ENCODE results near the gene ZFX. TPM values are rescaled to one million over a fixed set of nuclear protein-coding genes. Genes with fewer than 3 reads are reported as not detected.
"Not testable (repeated sequence)": the region's sequence is repeated elsewhere in the genome, so short reads cannot be mapped to it uniquely, and the experiment has no call there.

Gene ZFX
- total RNA-seq, 1 donor from 2014 or later = 32.8 TPM

DNA sequence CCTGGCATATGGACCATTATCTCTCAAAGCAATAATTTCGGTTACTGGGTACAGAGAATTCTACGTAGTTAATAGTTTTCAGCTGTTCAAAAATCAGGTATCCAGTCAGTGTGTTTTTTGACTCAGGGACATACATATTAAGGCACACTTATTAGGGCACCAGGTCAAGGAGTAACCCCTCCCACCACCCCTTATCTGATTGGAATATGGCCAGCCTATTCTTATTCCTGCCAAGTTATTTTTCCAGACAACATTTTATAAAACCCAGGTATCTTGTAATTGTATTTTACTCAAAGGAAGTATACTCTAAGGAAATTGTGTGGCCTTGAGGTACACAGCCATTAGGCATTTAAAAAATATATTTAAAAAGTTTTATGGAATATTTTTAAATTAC is 4.3 kb downstream of the ZFX start:
- no peak for TF ChIP-seq CTCF (IDR thresholded peaks at IDR 0.05; ENCODE audit: borderline replicate concordance)
- Histone ChIP-seq H3K4me3 (peak overlapping the region; percentile 80), H3K36me3 (no peaks in the 10 kb centered on the region), H3K9me3 (replicated peaks) (no peaks in the 10 kb centered on the region), H3K4me1 (peaks cover 75% of the 10 kb centered on the region), H3K27me3 (ENCODE audit: low read depth) (no peaks in the 10 kb centered on the region), H3K27ac (replicated peaks) (peak overlapping the region; percentile 28)
- DNase-seq = no peak
- intact Hi-C loops (cut with micrococcal nuclease) = no loop called here

GRCh38 chrX:24154490-24155034 is 5.0 kb downstream of the ZFX start:
- no peak for TF ChIP-seq CTCF (IDR thresholded peaks at IDR 0.05; ENCODE audit: borderline replicate concordance)

DNA sequence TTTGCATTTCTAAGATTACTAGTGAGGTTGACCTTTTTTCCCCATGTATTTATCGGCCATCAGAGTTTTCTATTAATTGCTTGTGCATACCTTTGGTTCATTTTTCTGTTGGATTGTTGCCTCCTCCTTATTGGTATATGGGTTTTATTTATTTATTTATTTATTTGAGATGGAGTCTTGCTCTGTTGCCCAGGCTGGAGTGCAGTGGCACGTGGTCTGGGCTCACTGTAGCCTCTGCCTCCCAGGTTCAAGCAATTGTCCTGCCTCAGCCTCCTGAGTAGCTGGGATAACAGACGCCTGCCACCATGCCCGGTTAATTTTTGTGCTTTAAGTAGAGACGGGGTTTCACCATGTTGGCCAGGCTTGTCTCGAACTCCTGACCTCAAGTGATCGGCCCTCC is 6.2 kb downstream of the ZFX start:
- intact Hi-C loops (cut with micrococcal nuclease); H3K27ac ChIP-seq (replicated peaks): not testable (repeated sequence)

More at GRCh38 chrX:24154490-24155034, 5.0 kb downstream of the ZFX start:
- no peaks in the 10 kb centered on the region for H3K36me3 ChIP-seq
- no peaks in the 10 kb centered on the region for H3K9me3 ChIP-seq (replicated peaks)
- no peaks in the 10 kb centered on the region for H3K27me3 ChIP-seq (ENCODE audit: low read depth)
- H3K27ac ChIP-seq (replicated peaks) = no peak overlapping the region
- no peak for DNase-seq
- intact Hi-C loops (cut with micrococcal nuclease) = no loop called here
- peak overlapping the region; percentile 21 for H3K4me3 ChIP-seq
- H3K4me1 ChIP-seq = peaks cover 78% of the 10 kb centered on the region

GRCh38 chrX:24156177-24156576 is 6.6 kb downstream of the ZFX start:
- no peaks in the 10 kb centered on the region for H3K36me3 ChIP-seq
- H3K4me1 ChIP-seq = peaks cover 82% of the 10 kb centered on the region
- intact Hi-C loops (cut with micrococcal nuclease) = no loop called here
- no peak overlapping the region for H3K4me3 ChIP-seq
- DNase-seq = no peak
- no peaks in the 10 kb centered on the region for H3K9me3 ChIP-seq (replicated peaks)
- H3K27ac ChIP-seq (replicated peaks) = no peak overlapping the region
- H3K27me3 ChIP-seq (ENCODE audit: low read depth) = no peaks in the 10 kb centered on the region
- no peak for TF ChIP-seq CTCF (IDR thresholded peaks at IDR 0.05; ENCODE audit: borderline replicate concordance)

More for the DNA sequence above, 6.2 kb downstream of the ZFX start:
- not testable (repeated sequence) for H3K36me3 ChIP-seq; H3K9me3 ChIP-seq (replicated peaks); DNase-seq; H3K27me3 ChIP-seq (ENCODE audit: low read depth); H3K4me3 ChIP-seq
- H3K4me1 ChIP-seq = peaks cover 82% of the 10 kb centered on the region

GRCh38 chrX:24158881-24159280 is 9.4 kb downstream of the ZFX start:
- no peaks in the 10 kb centered on the region for H3K36me3 ChIP-seq
- no peaks in the 10 kb centered on the region for H3K27me3 ChIP-seq (ENCODE audit: low read depth)
- intact Hi-C loops (cut with micrococcal nuclease) = no loop called here
- no peak overlapping the region for H3K4me3 ChIP-seq
- DNase-seq = no peak
- peaks cover 60% of the 10 kb centered on the region for H3K4me1 ChIP-seq
- H3K9me3 ChIP-seq (replicated peaks) = no peaks in the 10 kb centered on the region
- no peak for TF ChIP-seq CTCF (IDR thresholded peaks at IDR 0.05; ENCODE audit: borderline replicate concordance)
- no peak overlapping the region for H3K27ac ChIP-seq (replicated peaks)

GRCh38 chrX:24166078-24166477 is 16.5 kb downstream of the ZFX start:
- no peaks in the 10 kb centered on the region for H3K36me3 ChIP-seq
- no peaks in the 10 kb centered on the region for H3K27me3 ChIP-seq (ENCODE audit: low read depth)
- no peak for DNase-seq
- H3K9me3 ChIP-seq (replicated peaks) = no peaks in the 10 kb centered on the region
- intact Hi-C loops (cut with micrococcal nuclease) = no loop called here
- peaks cover 71% of the 10 kb centered on the region for H3K4me1 ChIP-seq
- no peak overlapping the region for H3K4me3 ChIP-seq
- TF ChIP-seq CTCF (IDR thresholded peaks at IDR 0.05; ENCODE audit: borderline replicate concordance) = no peak
- no peak overlapping the region for H3K27ac ChIP-seq (replicated peaks)
